Measurements from ENCODE around the gene VPS13C.

DNA sequence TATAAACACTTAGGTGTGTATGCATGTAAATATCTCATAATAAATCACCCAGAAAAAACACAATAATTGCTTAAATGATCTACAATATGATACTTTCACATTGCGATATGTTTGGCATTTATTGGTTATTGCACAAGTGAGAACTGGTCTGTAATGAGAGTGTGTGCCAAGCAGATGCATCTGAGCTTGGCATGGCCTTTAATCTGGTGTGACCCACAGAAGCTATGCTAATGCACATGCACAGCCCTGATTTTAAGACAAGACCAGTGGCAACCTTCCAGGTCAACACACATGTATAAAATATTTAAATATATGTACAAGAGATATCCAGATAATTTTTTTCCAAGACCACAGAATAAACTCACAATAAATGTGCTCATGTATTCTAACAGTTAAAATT is 49.2 kb upstream of the VPS13C start:
- TF ChIP-seq POLR2A (IDR thresholded peaks at IDR 0.05), result no peak
- TF ChIP-seq CTCF (IDR thresholded peaks at IDR 0.05 in 8 of 11, conservative IDR thresholded peaks at IDR 0.05 in 3 of 11), result no peak
- TF ChIP-seq POLR2AphosphoS5 (IDR thresholded peaks at IDR 0.05), result no peak

Measured in spleen (tissue), 7 donors.